IMR-90 (cell line): ENCODE data around the gene RYR2.

ENCODE experiments used
- BHLHE40 ChIP-seq: fragments of 150-350 bp; IDR thresholded peaks from 2 replicates; pipeline ENCODE4 v1.6.1; 2016; ENCODE audit warnings: mild to moderate bottlenecking, low read depth, low read length
- CEBPB ChIP-seq: IDR thresholded peaks from 2 replicates; pipeline ENCODE4 v1.6.1; 2012; ENCODE audit warnings: low read depth, low read length, improper control_type of control experiment
- CHD1 ChIP-seq: IDR thresholded peaks from 2 replicates; pipeline ENCODE4 v1.6.1; 2012; ENCODE audit warnings: low read depth, low read length, improper control_type of control experiment
- MAFK ChIP-seq: IDR thresholded peaks from 2 replicates; pipeline ENCODE4 v1.6.1; 2012; ENCODE audit warnings: low read depth, low read length, improper control_type of control experiment
- MAZ ChIP-seq: IDR thresholded peaks from 2 replicates; pipeline ENCODE4 v1.6.1; 2012; ENCODE audit warnings: low read depth, mild to moderate bottlenecking, low read length, improper control_type of control experiment, moderate library complexity, borderline replicate concordance
- MXI1 ChIP-seq: IDR thresholded peaks from 2 replicates; pipeline ENCODE4 v1.6.1; 2012; ENCODE audit warnings: low read depth, mild to moderate bottlenecking, low read length, moderate library complexity, borderline replicate concordance
- POLR2A ChIP-seq: IDR thresholded peaks from 2 replicates; pipeline ENCODE4 v1.6.1; 2012; ENCODE audit warnings: mild to moderate bottlenecking, low read depth, low read length
- RAD21 ChIP-seq: IDR thresholded peaks from 2 replicates; pipeline ENCODE4 v1.6.1; 2012; ENCODE audit warnings: low read length, improper control_type of control experiment
- RCOR1 ChIP-seq: IDR thresholded peaks from 2 replicates; pipeline ENCODE4 v1.6.1; 2012; ENCODE audit warnings: mild to moderate bottlenecking, low read length, improper control_type of control experiment; ENCODE audit not compliant: insufficient replicate concordance
- RFX5 ChIP-seq: IDR thresholded peaks from 2 replicates; pipeline ENCODE4 v1.8.0; 2012; ENCODE audit warnings: low read depth, mild to moderate bottlenecking, low read length, moderate library complexity
- SMC3 ChIP-seq: fragments of 150-350 bp; IDR thresholded peaks from 2 replicates; pipeline ENCODE4 v1.6.1; 2016; ENCODE audit warnings: low read depth, mild to moderate bottlenecking, antibody characterized with exemption, low read length, moderate library complexity
- TF ChIP-seq, protein P1 (sequence below): fragments of 150-350 bp; IDR thresholded peaks from 2 replicates; pipeline ENCODE4 v1.6.1; 2016; ENCODE audit warnings: low read depth, mild to moderate bottlenecking, low read length, moderate library complexity, borderline replicate concordance
- TF ChIP-seq, protein P2 (sequence below): conservative IDR thresholded peaks from 2 replicates; pipeline ENCODE4 v1.5.1; 2012; ENCODE audit warnings: mild to moderate bottlenecking, low read depth, low read length, improper control_type of control experiment
- TF ChIP-seq, protein P3 (sequence below): fragments of 150-350 bp; IDR thresholded peaks from 2 replicates; pipeline ENCODE4 v1.6.1; 2017; ENCODE audit warnings: mild to moderate bottlenecking, antibody characterized with exemption, low read length, low read depth

DNA sequence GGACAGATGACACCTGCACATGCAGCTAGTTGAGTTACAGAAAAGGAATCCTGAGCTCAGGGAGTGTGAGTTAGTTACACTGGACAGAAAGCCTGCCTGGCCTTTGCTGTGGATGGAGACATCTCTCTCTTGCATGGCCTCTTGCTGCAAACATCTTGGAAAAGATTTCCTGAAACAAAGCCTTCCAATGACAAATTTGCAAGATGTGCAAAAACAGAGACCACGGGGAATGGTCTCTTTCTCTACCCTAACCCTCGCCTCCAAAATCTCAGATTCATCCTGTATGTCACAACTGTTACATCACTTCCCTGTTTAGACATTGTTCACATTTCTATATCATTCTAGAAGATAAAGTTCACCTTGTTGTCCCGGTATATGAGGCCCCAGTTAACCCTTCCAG, 415.6 kb downstream of the RYR2 start:
- TF ChIP-seq POLR2A (no peak), MAZ (no peak), SMC3 (no peak), RFX5 (no peak), MAFK (peak; percentile 22), MXI1 (no peak), BHLHE40 (no peak), CEBPB (no peak), CHD1 (no peak), RCOR1 (no peak), RAD21 (no peak)
- TF ChIP-seq, protein P1, sequence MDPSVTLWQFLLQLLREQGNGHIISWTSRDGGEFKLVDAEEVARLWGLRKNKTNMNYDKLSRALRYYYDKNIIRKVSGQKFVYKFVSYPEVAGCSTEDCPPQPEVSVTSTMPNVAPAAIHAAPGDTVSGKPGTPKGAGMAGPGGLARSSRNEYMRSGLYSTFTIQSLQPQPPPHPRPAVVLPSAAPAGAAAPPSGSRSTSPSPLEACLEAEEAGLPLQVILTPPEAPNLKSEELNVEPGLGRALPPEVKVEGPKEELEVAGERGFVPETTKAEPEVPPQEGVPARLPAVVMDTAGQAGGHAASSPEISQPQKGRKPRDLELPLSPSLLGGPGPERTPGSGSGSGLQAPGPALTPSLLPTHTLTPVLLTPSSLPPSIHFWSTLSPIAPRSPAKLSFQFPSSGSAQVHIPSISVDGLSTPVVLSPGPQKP = no peak
- TF ChIP-seq, protein P2, sequence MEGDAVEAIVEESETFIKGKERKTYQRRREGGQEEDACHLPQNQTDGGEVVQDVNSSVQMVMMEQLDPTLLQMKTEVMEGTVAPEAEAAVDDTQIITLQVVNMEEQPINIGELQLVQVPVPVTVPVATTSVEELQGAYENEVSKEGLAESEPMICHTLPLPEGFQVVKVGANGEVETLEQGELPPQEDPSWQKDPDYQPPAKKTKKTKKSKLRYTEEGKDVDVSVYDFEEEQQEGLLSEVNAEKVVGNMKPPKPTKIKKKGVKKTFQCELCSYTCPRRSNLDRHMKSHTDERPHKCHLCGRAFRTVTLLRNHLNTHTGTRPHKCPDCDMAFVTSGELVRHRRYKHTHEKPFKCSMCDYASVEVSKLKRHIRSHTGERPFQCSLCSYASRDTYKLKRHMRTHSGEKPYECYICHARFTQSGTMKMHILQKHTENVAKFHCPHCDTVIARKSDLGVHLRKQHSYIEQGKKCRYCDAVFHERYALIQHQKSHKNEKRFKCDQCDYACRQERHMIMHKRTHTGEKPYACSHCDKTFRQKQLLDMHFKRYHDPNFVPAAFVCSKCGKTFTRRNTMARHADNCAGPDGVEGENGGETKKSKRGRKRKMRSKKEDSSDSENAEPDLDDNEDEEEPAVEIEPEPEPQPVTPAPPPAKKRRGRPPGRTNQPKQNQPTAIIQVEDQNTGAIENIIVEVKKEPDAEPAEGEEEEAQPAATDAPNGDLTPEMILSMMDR = no peak
- TF ChIP-seq, protein P3, sequence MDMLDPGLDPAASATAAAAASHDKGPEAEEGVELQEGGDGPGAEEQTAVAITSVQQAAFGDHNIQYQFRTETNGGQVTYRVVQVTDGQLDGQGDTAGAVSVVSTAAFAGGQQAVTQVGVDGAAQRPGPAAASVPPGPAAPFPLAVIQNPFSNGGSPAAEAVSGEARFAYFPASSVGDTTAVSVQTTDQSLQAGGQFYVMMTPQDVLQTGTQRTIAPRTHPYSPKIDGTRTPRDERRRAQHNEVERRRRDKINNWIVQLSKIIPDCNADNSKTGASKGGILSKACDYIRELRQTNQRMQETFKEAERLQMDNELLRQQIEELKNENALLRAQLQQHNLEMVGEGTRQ = no peak
